Measurements from ENCODE around the gene GRIA3.

Gene GRIA3

DNA sequence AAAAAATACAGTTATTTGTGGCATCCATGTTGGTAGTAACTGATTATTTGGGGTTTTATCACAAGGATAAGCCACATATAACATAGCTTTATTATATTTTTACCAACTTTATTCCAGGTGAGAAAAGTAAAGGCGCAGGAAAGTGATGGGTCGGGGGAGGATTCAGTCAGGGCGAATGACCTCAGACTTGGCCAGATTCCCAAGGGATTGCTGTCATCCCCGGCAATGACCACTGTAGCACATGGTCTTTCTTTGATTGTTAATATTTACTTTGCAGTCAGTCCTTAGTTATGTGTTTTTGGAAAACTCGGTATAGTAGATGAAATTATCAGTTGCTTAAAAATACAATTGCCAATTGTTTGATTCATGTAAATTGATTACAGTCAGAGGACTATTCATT lies 17.6 kb downstream of the GRIA3 start:
- DNase-seq, result no peak

DNA sequence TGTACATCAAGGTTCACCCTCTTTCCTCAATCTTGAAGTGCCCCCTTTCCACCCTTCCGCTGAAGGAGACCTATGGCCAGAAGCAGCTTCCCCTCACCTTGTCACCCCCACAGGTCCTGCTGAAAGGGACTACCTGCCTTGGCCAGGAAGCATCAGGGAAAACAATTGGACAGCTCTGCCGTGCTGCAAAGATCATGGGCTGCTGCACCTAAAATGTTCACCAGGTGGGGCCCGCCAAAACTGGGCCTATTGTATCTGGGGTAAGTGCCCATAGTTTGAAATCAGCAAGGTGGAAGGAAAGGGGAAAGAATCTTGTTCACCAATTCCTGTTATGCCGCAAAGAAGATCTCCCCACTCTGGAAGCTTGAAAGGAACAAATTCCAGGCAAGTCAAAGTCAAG lies 18.4 kb downstream of the GRIA3 start:
- no peak for DNase-seq

DNA sequence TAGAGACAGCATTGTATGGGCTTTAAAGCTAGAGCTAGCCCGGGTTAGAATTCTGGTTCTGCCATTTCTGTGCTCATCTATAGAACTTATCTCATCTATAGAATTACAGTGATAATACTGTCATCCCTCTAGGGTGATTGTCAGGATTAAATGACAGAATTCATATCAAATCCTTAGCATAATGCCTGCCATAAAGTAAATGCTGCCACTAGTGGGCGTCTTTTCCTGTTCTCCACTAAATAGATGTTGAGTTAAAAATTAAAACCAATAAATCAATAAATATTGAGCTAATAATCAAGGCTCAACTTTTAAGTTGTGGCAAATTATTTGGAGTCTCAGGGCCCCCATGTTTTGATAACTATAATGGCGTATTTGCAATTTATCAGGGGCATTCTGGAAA lies 19.7 kb downstream of the GRIA3 start:
- DNase-seq, result no peak

DNA sequence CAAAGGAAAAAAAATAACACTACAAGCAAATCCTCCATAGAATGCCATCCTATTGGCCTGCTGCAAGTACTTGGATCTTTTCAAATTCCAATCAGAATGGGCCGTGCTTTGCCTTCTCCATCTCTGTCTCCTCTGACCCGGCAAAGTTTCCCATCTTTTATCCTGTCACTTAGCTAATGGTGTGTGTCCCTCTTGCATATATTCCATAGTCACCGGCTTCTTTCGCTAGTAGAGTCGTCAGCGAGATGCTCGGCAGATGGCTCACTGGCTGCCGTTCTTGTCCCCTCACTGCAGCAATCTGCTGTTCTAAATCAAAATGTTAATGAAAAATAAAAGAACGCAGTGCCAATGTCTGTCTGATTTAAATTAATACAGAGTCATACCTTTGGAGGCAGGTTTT lies 22.1 kb downstream of the GRIA3 start:
- no peak for DNase-seq

DNA sequence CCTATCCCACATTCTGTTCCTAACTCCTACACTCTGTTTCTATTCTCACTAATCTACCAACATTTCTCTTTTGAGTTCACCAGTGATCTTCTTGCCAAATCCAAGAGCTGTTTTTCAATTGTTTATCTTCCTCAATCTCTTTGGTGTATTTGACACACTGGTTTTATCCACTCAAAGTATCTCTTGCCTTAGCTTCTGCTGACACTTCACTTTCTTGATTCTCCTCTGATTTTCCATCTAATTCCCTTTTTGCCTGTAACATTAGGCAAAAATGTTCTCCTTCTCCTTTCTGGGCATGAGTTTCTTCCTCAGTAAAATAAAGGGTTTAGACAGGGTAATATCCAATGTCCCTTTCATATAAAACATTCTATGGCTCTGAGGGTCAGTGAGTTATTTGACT lies 26.2 kb downstream of the GRIA3 start:
- no peak for DNase-seq

DNA sequence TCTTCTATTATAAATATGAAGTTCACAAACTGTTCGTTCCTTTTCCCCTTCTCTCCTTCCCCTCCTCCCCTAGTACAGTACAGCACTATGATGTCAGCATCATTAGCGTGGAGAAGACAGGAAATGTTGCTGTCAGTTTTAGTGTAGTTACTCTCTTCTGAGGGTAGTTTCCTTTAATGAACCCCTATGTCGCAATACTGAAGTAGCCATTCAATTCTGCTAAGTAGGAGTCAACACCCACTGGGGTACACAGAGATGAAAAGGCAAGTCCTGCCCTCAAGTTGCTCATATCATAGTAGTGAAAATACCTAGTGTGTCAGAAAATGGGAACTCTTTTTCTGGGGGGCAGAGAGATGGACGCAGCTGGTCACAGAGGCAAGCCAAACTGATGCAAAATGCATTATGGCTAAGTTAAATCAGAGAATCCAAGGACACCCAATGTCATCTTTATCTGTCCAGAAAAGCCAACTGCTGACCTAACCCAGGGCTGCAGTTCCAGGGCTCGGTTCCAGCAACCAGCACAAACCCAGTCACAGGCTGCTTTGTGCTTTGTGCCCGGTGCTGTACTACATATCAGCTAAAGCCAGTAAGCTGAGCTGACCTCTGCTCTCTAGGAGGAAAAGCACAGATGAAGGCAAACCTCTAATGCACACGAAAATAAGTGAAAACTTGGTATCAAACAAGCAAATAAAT lies 31.5 kb downstream of the GRIA3 start:
- DNase-seq, result no peak

DNA sequence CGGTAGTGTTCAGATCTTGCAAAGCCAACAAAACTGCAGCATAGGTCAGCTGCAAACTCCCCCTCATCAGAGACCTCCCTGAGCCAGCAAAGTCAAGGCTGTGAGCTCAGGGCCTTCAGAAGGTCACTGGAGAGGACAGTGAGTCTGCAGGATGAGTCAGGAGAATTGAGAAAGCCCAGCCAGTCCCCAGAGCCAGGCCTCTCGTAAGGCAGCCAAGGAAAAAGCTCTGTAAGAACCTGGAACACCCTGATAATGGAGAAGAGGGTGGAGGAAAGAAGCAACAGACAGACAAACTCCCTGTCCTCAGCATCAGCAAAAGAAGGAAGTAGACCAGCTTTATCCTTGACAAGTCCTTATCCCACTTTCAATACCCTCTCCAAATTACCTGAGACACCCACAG lies 33.0 kb downstream of the GRIA3 start:
- DNase-seq, result no peak

DNA sequence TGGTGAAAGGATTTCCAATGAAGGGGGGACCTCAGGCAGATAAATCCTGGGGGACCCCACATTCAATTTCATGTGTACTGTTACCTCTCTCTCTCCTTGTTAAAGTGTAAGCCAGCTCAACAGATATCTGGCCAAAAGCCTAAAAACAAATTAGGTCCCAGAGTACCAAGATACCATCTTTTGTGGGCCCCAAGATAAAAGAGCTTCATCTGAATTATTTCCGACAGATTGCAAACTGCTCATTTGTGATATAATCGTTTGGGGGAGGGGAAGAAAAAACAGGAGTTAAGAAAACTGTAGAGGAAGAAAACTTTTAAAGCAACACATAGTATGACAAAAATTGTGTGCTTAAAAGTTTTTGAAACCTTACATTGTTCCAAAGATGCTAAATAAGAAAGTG lies 33.6 kb downstream of the GRIA3 start:
- DNase-seq, result no peak

DNA sequence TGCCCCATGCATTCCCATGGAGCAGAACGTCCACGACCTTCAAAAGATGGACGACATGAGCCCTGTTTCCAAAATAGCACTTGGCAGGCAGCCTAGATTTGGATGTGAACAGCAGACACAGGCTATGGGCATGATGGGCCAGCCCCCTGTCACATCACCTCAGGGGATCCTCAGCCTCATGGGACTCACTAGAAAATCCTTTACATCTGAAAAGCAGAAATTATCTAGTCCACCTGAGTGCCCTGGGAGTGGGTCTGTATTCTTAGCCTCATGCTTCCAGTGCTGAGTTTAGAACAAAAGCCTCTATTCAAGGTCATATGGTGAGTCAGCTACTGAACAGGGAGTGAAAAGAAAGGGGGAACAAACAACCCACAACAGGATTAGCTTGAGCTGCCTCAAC lies 35.8 kb downstream of the GRIA3 start:
- no peak for DNase-seq

DNA sequence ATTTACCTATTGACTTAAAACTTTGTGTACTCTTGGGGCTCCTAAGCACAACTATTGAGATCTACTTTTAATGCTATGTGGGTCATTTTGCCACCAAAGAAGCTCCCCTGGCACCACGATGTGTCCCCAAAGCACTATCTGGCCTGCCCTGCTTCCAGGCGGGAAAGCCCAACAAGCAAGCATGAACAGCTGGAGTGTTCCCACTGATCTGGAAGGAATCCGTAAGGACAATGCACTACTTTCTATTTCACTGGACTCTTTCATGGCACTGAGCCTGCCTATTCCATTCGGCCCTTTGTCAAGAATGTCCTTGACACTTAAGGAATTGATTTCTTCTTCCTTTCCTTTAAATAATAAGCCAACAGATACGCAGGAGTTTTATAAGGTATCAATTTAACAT lies 38.8 kb downstream of the GRIA3 start:
- DNase-seq, result no peak

DNA sequence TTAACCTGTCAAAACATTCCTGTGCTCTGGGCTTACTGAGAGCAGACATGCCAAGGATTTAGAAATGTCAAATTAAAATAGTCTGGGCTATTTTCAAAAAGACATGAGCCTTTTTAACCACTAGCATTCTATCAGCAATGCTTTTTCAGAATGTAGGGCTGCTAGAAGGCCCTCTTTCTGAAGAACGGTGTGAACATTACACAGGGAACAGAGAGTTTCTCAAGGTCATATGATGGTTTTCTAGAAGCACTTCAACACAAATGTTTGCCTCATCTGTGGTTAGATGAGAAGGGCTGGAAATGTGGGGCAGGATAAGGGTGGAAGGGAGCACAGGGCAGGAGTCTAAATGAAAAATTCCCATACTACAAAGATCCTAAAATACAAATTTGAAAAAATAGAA lies 39.3 kb downstream of the GRIA3 start:
- DNase-seq, result no peak

DNA sequence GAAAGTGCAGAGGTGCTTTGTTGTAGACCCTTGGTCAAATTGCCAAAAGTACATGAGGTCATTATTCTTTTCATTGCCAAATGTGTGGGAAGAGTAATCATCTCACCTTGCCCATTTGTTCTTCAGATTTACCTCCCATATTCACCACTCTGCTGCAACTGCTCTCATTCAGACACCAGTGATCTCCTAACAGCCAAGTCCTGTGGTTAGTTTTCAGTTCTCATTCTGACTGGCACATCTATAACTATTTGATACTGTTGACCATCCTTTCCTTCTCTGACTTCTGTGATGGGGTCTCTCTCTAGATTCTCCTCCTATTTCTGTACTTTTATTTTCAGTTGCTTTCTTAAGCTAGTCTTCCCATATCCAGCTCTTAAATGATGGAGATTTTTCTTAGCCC lies 39.8 kb downstream of the GRIA3 start:
- DNase-seq, result no peak

DNA sequence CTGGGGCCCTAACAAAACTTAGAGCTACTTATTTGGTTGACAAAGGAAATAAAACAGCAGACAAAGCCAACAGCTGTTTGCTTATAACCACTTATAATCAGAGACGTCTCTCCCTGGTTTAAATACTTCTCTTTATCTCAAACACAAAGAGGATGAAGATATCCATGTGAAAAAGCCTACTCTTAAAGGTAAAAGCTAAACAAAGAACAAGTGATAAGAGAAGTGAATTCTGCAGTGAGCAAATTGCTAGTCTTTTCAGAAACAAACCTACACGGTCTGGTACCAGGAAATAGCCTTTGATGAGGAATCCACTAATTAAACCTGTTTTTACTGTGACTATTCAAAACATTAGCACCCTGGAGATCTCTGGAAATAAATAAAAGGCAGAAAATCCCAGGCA lies 46.7 kb downstream of the GRIA3 start:
- DNase-seq, result no peak

DNA sequence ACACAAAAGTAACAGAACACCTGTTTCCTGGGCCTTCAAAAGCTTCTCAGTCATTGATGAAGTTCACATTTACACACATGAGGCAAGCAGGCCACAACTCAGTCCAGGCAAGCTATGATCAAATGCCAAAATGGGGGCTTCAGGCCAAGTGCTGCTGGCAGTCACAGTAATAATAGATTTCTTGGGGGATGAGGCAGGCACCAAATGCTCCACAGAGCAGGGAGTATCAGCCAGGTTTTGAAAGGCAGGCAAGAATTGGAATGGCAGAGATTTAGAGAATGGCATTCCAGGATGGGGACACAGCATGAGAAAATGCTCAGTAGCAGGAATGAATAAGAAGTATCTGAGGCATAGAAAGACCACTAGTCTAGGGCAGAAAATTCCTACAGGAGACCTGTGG lies 52.8 kb downstream of the GRIA3 start:
- DNase-seq, result no peak

DNA sequence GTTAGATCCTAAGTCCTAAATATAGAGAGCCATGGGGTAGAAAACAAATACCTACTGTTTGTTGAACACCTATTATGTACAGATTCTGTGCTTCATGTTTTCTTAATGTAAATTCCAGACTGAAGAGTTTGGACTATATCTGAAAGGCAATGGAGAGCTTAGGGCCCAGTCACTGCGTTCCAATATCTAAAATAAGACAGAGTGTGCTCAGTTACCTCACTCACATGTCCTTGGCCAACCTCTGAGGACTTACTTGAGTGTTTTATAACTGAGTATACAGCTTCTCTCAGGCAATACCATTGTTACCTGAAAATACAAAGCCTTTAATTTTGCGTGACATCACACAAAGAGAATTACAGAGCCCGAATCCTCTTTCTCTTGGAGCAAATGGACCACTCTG lies 53.2 kb downstream of the GRIA3 start:
- no peak for DNase-seq

DNA sequence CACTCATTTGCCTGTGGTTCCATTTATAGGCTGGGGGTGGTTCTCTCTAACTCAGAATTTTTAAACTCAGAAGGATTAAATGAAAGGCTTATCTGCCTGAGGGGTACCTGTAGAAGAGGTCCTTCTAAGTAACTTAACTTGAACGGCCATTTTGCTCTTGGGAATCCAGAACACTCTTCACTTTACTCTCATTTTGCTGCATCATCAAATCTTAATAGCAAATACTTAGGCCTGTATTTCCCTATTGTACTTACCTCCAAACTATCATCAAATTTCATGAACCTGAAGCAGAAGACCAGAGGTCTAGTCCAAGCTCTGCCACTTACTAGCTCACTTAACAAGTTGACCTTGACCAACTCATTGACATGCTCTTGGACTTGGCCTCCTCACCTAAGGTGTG lies 70.4 kb downstream of the GRIA3 start:
- no peak for DNase-seq

DNA sequence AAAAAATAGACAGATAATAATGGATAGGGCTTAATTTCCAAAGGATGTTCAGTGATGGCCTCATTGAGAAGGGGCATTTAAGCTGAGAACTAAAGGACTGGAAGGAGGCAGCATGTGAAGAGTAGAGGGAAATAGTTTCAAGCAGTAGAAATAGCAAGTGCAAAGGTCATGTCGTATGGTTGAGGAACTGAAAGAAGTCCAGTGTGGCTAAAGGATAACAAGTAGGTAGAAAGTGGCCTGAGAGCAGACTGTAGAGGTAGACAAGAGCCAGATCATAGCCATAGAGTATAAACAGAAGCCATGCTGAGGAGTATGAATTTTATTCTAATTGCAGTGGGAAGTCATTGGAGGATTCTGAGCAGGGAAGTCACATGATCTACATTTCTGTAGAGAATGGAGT lies 72.3 kb downstream of the GRIA3 start:
- DNase-seq, result no peak

DNA sequence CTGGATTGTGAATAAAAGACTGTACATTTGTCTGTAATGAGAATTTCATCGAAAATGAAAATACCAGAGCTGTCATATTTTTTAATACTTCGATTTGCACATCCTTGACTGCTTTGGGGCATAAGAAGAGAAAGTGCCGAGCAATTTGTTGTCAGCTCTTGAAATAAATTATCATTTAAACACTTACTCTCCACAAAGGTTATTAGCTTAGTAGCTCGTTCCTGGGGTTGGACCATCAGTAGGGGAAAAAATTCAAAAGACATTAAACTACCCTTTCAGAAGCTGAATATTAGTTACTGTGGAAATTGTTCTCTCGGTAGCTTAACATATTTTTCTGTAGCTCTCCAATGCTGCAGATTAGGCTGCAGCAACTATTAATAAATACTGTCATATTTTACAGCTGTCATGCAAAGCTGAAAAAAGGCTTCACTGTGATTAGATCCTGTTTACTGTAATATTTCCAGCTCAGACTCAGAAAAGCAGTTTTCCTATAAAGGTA lies 76.9 kb downstream of the GRIA3 start:
- no peak for DNase-seq

DNA sequence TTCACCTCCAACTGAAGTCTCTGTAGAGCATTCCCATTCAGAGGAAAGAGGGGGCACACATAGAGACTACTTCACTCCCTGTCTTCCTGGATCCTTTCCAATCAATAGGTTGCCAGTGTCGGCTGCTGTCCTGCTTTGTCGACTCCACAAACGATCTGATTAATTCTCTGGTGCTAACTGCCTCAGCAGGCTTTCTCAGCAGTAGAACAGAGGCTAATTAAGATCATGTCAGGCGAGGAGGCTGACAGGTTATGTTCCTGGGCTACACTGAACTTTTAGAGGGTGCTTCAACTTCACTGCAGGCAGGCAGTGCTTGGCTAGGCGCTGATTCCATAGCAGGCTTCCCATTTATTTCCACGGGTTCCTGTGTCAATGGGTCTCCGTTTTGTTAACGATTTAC lies 79.2 kb downstream of the GRIA3 start:
- no peak for DNase-seq

DNA sequence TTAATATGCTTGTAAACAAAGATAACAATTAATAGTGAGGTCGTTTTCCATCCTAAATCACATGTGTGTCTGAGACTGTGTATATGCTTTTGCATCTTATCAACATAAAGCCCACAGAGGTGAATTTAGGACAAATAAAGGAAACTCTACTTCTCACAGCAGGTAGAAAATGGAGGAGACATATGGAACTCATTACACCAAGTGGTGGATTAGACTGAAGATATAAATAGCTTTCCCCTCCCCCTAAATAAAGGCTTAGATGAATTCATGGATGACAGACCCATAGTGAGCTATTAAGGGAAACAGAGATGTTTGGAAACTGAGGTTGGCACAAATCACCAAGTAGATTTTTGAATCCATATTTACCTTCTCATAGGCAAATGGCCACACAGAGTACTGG lies 79.7 kb downstream of the GRIA3 start:
- no peak for DNase-seq

DNA sequence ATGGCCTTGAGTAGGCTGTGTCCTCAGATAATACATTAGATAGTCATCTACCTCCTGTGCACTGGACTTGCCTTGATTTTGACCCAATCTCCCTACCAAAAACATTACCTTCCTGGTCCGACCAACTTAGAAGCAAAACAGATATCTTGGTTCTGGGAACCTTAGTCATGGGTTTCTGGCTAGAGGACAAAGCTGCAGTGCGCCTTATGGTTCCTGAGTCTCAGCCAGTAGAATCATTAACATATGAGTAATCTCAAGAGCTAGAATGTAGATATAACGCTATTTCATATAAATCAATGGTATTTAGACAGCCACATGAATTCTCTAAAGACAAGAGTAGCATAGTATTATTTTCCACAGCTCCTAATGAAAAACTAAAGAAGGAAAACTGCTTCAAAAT lies 83.1 kb downstream of the GRIA3 start:
- DNase-seq, result no peak

DNA sequence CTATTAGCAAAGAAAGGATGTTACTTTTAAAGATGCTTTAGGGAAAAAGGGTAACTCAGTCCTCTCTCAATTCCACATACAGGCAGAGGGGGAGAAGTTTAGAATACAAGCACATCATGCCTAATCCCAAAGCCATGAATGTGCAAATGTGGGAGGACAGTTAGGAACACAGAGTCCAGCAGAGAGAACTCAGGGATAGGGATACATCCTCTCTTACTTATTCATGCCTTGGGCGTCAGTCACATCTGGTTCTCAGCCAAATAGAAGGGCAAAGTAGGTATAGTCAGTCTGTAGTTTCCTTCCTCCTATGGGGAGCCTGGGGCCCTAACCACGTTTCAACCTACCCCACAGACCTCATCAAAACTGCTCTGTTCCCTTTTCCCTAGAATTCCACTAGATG lies 87.8 kb downstream of the GRIA3 start:
- no peak for DNase-seq

DNA sequence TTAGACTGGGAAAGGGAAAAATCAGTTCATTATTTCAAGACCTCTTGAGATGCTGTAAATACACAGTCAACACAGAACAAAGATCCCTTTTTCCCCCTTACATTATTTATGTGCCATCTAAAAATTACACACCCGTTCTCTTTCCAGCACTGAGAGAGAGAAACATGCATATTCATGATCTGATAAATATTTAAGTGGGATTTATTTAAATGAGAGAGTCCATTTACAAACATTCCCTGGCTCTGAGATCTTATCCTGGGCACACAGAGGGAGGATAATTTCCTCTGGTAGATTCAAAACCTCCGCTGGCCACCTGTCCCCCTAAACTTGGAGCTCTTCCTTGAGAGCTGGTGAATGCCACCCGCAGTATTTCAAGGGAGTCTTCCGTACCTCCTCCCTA lies 88.6 kb downstream of the GRIA3 start:
- no peak for DNase-seq

DNA sequence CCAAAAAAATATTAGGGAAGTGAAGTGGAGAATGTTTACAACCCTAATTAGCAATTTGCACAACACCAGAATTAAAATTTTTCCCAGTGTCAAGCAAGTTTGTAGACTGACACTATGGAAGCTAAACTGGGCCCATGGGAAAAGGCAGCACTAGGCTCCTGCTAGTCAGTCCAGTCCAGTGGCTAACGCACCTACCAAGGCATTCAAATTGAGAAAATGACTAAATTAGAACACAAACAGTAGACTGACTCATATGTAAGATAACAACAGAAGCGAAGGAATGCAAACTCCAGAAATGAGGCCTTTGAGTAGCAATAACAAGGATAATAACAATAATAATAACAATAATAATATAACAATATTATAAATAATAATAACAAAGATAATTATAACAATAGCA lies 90.7 kb downstream of the GRIA3 start:
- no peak for DNase-seq

DNA sequence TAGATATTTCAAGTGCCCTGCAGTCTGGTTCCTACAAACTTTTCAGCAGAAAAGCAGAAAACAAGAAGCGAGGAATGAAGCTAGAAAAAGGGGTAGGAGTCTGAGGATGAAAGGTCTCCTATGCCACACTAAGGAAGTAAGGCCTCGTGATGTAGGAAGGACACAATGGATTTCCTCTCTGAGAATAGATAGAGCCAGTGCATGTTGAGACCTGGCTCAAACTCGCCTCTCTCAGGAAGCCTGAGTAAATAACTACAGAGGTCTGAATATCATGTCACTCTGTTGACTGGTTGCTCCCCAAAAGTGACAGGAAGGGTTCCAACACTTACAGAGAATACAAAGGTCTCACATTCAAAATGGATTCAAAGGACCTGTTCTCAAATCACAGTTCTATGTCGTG lies 93.3 kb downstream of the GRIA3 start:
- no peak for DNase-seq

DNA sequence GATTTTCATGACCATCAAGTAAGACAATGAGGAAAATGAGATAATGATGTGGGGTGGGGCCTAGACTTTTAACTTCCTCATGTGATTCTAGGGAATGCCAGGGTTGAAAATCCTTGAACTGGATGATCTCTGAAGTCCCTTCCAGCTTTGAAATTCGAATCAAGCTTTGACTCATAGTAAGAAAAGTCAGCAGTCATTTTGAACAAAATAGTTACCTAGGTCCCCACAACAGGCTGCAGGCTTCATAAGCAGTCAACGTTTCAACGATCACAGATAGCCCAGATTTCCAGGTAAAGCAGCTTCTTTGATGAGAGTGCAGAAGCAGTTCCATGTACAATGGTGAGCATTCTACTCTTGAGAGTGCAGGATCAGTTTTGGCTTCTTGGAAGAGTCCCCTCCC lies 93.7 kb downstream of the GRIA3 start:
- no peak for DNase-seq
